Caco-2 (cell line): ENCODE data around the gene TMEM204. TPM values are rescaled to one million over a fixed set of nuclear protein-coding genes. Genes with fewer than 3 reads are reported as not detected.

Source experiments
- BruUV-seq: library from RNA; stranded (reverse); fragments of 400-500 nt; replicated peaks from 2 replicates; lab custom pipeline; 2021; lab: Mats Ljungman, UMichigan
- CTCF ChIA-PET: fragments of 300-600 bp; sonication (Branson Sonifier 250); formaldehyde crosslinking; loops from one replicate; lab custom pipeline; 2022; ENCODE audit warnings: antibody characterized with exemption; lab: Charles Lee
- POLR2A ChIA-PET: fragments of 300-600 bp; sonication (Branson Sonifier 250); formaldehyde crosslinking; loops from one replicate; lab custom pipeline; 2022; ENCODE audit warnings: antibody characterized with exemption; lab: Charles Lee
- DNase-seq, 2 experiments: peaks; one replicate each; pipeline versions ENCODE4 v3.0.0 to v3.0.0-alpha.2; 2020 to 2022
- H3K27me3 ChIP-seq: replicated peaks from 2 replicates; pipeline ENCODE4 v1.6.0; 2011; ENCODE audit warnings: low read length; ENCODE audit not compliant: control insufficient read depth, insufficient read depth
- H3K36me3 ChIP-seq: 2 replicates; pipeline ENCODE4 v1.5.1; 2011; ENCODE audit warnings: low read length; ENCODE audit not compliant: control insufficient read depth, insufficient read depth
- H3K4me1 ChIP-seq: fragments of 250-450 bp; sonication (Bioruptor Pico); 2 replicates; pipeline ENCODE4 v1.5.1; 2020; ENCODE audit warnings: mild to moderate bottlenecking
- H3K4me3 ChIP-seq: 2 replicates; pipeline ENCODE4 v1.5.1; 2011; ENCODE audit warnings: low read depth, mild to moderate bottlenecking, control low read depth, low read length
- H3K9me3 ChIP-seq: fragments of 250-450 bp; sonication (Bioruptor Pico); 2 replicates; pipeline ENCODE4 v1.5.1; 2020; ENCODE audit warnings: mild to moderate bottlenecking, moderate library complexity
- H3K27ac Mint-ChIP-seq: one replicate; pipeline ENCODE4 v1.8.0; 2022; ENCODE audit warnings: mixed read lengths; ENCODE audit not compliant: unreplicated experiment
- H3K27me3 Mint-ChIP-seq: one replicate; pipeline ENCODE4 v1.8.0; 2022; ENCODE audit warnings: mixed read lengths; ENCODE audit not compliant: insufficient read depth, unreplicated experiment
- H3K36me3 Mint-ChIP-seq: one replicate; pipeline ENCODE4 v1.8.0; 2022; ENCODE audit warnings: mild to moderate bottlenecking, mixed read lengths; ENCODE audit not compliant: insufficient read depth, unreplicated experiment
- H3K4me1 Mint-ChIP-seq: one replicate; pipeline ENCODE4 v1.8.0; 2022; ENCODE audit warnings: low read depth, mixed read lengths; ENCODE audit not compliant: unreplicated experiment
- H3K4me3 Mint-ChIP-seq: one replicate; pipeline ENCODE4 v1.8.0; 2022; ENCODE audit warnings: mild to moderate bottlenecking, moderate library complexity, mixed read lengths; ENCODE audit not compliant: unreplicated experiment
- H3K9me3 Mint-ChIP-seq: one replicate; pipeline ENCODE4 v1.8.0; 2022; ENCODE audit warnings: mixed read lengths; ENCODE audit not compliant: unreplicated experiment
- intact Hi-C: fragments of 100-400 bp; cut with micrococcal nuclease; formaldehyde crosslinking; loops from one replicate; pipeline ENCODE4 v1.10.0; 2022; ENCODE audit not compliant: unreplicated experiment
- total RNA-seq: library from RNA; stranded (reverse); gene quantifications from 2 replicates; pipeline ENCODE4 v1.2.3, GENCODE V29; 2022
- TF ChIP-seq, protein P1 (sequence below), 2 experiments: fragments of 200-600 bp in 1 of 2; IDR thresholded peaks; 1 replicate in 1 of 2; 2 replicates in 1 of 2; pipeline versions ENCODE4 v1.5.1 to v1.8.0; 2011 to 2022; ENCODE audit warnings: antibody characterized with exemption in 1 of 2, control low read depth in 1 of 2, inconsistent platforms in 1 of 2, low read depth in 1 of 2, low read length in 1 of 2, mild to moderate bottlenecking in 1 of 2, moderate library complexity in 1 of 2; ENCODE audit not compliant: insufficient read depth in 1 of 2, severe bottlenecking in 1 of 2, unreplicated experiment in 1 of 2

The TMEM204 gene
- total RNA-seq, 1 experiment from 2014 or later: not detected

DNA sequence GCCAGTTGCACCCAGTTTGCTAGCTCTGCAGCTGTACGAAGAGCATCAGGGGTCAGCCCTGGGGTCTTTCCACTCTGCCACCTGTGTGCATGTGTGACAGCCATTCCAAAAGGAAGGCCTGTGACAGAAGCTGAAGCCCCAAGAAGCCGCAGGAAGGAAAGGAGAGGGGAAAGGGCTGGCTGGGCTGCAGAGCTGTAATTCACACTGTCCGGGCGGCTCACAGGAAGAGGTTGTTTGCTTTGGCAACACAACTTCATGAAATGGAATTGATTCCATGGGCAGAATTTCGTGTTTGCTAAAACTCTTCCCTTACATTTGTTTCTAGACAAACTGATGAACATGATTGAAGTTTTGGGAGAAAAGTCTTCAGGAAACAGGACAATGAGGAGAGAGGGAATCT, 14.8 kb downstream of the TMEM204 start:
- Mint-ChIP-seq H3K9me3 (no peaks in the 10 kb centered on the region), H3K4me1 (no peaks in the 10 kb centered on the region), H3K27ac (no peak overlapping the region), H3K4me3 (no peak overlapping the region), H3K27me3 (no peaks in the 10 kb centered on the region), H3K36me3 (no peaks in the 10 kb centered on the region)
- Histone ChIP-seq H3K27me3 (no peaks in the 10 kb centered on the region), H3K36me3 (no peaks in the 10 kb centered on the region), H3K4me3 (no peak overlapping the region), H3K9me3 (no peaks in the 10 kb centered on the region), H3K4me1 (no peaks in the 10 kb centered on the region)
- intact Hi-C loops: no loop called here
- no TSS peak for BruUV-seq
- CTCF ChIA-PET: no interaction called here
- POLR2A ChIA-PET: no interaction called here
- DNase-seq: no peak
- TF ChIP-seq, protein P1, sequence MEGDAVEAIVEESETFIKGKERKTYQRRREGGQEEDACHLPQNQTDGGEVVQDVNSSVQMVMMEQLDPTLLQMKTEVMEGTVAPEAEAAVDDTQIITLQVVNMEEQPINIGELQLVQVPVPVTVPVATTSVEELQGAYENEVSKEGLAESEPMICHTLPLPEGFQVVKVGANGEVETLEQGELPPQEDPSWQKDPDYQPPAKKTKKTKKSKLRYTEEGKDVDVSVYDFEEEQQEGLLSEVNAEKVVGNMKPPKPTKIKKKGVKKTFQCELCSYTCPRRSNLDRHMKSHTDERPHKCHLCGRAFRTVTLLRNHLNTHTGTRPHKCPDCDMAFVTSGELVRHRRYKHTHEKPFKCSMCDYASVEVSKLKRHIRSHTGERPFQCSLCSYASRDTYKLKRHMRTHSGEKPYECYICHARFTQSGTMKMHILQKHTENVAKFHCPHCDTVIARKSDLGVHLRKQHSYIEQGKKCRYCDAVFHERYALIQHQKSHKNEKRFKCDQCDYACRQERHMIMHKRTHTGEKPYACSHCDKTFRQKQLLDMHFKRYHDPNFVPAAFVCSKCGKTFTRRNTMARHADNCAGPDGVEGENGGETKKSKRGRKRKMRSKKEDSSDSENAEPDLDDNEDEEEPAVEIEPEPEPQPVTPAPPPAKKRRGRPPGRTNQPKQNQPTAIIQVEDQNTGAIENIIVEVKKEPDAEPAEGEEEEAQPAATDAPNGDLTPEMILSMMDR (IDR thresholded peaks at IDR 0.05; ENCODE audit: insufficient read depth in 1 of 2, low read depth in 1 of 2, low read length in 1 of 2, severe bottlenecking in 1 of 2, unreplicated experiment in 1 of 2): no peak

DNA sequence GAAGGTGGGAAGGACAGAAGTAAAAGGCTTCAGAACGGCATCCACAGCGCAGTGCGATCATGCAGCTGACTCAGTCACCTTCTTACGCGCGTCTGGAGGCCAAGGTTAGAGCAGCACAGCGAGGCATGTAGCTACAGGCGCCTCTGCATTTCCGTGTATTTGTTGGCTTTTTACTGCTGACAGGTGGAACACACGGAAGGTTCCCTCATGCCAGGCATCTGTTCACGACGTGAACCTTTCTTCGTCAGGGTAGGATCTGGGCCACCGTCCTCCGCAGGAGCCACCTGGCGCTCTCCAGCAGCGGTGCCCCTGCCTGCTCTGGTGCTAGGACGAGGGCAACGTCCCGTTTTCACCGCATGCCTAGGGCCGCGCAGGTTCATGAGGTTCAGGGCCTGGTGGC, 15.3 kb downstream of the TMEM204 start:
- H3K27ac Mint-ChIP-seq: no peak overlapping the region
- Histone ChIP-seq H3K4me1 (no peaks in the 10 kb centered on the region), H3K27me3 (no peaks in the 10 kb centered on the region), H3K4me3 (no peak overlapping the region), H3K9me3 (no peaks in the 10 kb centered on the region), H3K36me3 (no peaks in the 10 kb centered on the region)
- POLR2A ChIA-PET: no interaction called here
- H3K4me1 Mint-ChIP-seq: no peaks in the 10 kb centered on the region
- H3K4me3 Mint-ChIP-seq: no peak overlapping the region
- no peaks in the 10 kb centered on the region for H3K27me3 Mint-ChIP-seq
- CTCF ChIA-PET: no interaction called here
- BruUV-seq: no TSS peak
- no peak for DNase-seq
- intact Hi-C loops: no loop called here
- TF ChIP-seq, protein P1 (IDR thresholded peaks at IDR 0.05; ENCODE audit: insufficient read depth in 1 of 2, low read depth in 1 of 2, low read length in 1 of 2, severe bottlenecking in 1 of 2, unreplicated experiment in 1 of 2): no peak
- H3K9me3 Mint-ChIP-seq: no peaks in the 10 kb centered on the region
- H3K36me3 Mint-ChIP-seq: no peaks in the 10 kb centered on the region

DNA sequence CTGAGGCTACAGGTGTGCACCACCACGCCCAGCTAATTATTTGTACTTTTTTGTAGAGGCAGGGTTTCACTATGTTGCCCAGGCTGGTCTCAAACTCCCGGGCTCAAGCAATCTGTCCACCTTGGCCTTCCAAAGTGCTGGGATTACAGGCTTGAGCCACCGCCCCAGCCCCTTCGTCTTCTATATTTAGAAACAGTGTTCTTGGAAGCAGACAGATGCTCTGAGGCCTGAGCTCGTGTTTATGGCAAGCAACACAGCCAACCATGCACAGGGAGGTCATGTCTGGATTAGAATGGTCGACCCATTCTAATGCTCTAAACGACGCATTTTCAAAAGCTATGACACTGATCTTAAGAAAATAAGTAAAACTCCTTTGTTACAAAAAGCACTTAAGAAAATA, 16.6 kb downstream of the TMEM204 start:
- no peak overlapping the region for H3K27ac Mint-ChIP-seq
- H3K36me3 Mint-ChIP-seq: no peaks in the 10 kb centered on the region
- Histone ChIP-seq H3K4me3 (no peak overlapping the region), H3K9me3 (no peaks in the 10 kb centered on the region), H3K36me3 (no peaks in the 10 kb centered on the region), H3K4me1 (no peaks in the 10 kb centered on the region), H3K27me3 (no peaks in the 10 kb centered on the region)
- H3K27me3 Mint-ChIP-seq: no peaks in the 10 kb centered on the region
- POLR2A ChIA-PET: interaction anchor here (0.6 kb wide), 1 partner anchor 219 kb away, joined by 3 read pairs; no protein-coding TSS in a partner anchor
- CTCF ChIA-PET: no interaction called here
- no peak for DNase-seq
- BruUV-seq: no TSS peak
- TF ChIP-seq, protein P1 (IDR thresholded peaks at IDR 0.05; ENCODE audit: insufficient read depth in 1 of 2, low read depth in 1 of 2, low read length in 1 of 2, severe bottlenecking in 1 of 2, unreplicated experiment in 1 of 2): no peak
- intact Hi-C loops: no loop called here
- no peak overlapping the region for H3K4me3 Mint-ChIP-seq
- H3K4me1 Mint-ChIP-seq: no peaks in the 10 kb centered on the region
- H3K9me3 Mint-ChIP-seq: no peaks in the 10 kb centered on the region
